Left ventricle myocardium inferior (tissue), 1 donor: ENCODE data around the gene ST6GALNAC5. TPM values are rescaled to one million over a fixed set of nuclear protein-coding genes. Genes with fewer than 3 reads are reported as not detected.

Source experiments
- DNase-seq: peaks from one replicate; pipeline ENCODE4 v3.0.0-alpha.2; 2020
- H3K27ac ChIP-seq: fragments of 200-600 bp; replicated peaks from 2 replicates; pipeline ENCODE4 v1.8.0; 2021
- H3K27me3 ChIP-seq: fragments of 200-600 bp; 2 replicates; pipeline ENCODE4 v1.8.0; 2021; ENCODE audit warnings: low read depth
- H3K36me3 ChIP-seq: fragments of 200-600 bp; 2 replicates; pipeline ENCODE4 v1.8.0; 2021
- H3K4me1 ChIP-seq: fragments of 200-600 bp; 2 replicates; pipeline ENCODE4 v1.8.0; 2021
- H3K4me3 ChIP-seq: fragments of 200-600 bp; 2 replicates; pipeline ENCODE4 v1.8.0; 2021; ENCODE audit warnings: mild to moderate bottlenecking, moderate library complexity
- H3K9me3 ChIP-seq: fragments of 200-600 bp; replicated peaks from 2 replicates; pipeline ENCODE4 v1.8.0; 2021
- intact Hi-C: fragments of 100-400 bp; cut with micrococcal nuclease; formaldehyde crosslinking; loops from one replicate; pipeline ENCODE4 v1.11.0; 2022
- total RNA-seq: library from RNA; stranded (reverse); fragmentation: NEBNext Ultra II Directional; extraction: Animal tissue kit (Norgen Biotek cat#: 25700); gene quantifications from one replicate; pipeline ENCODE4 v1.2.1, GENCODE V29; 2021
- TF ChIP-seq, protein P1 (sequence below): fragments of 200-600 bp; IDR thresholded peaks from 2 replicates; pipeline ENCODE4 v1.8.0; 2021; ENCODE audit warnings: antibody characterized with exemption, mild to moderate bottlenecking, borderline replicate concordance
- donor health status: DM: no; HTN: yes; CAD: no; lungs with severe emphysema.

ST6GALNAC5 gene
- total RNA-seq, 1 donor from 2014 or later, result 0.41 TPM

DNA sequence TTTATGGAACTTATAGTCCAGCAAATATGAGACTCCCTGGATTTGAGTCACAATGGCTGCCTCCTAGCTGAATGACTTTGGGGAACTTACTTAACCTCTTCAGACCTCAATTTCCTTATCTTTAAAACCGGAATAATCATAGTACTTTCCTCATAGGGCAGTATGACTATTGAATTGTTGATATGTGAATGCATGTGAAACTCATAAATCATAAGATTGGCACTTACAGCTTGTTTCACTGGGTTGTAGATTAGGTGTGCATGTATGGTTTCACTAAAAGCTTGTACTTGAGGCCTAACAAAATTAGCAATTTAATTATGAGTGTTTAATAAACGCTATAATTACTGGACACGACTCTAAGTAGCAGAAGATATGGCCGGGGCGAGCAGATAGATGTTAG is 72.5 kb downstream of the ST6GALNAC5 start:
- no peaks in the 10 kb centered on the region for H3K4me1 ChIP-seq
- DNase-seq, result no peak
- peaks cover 6% of the 10 kb centered on the region for H3K27me3 ChIP-seq
- TF ChIP-seq, protein P1, sequence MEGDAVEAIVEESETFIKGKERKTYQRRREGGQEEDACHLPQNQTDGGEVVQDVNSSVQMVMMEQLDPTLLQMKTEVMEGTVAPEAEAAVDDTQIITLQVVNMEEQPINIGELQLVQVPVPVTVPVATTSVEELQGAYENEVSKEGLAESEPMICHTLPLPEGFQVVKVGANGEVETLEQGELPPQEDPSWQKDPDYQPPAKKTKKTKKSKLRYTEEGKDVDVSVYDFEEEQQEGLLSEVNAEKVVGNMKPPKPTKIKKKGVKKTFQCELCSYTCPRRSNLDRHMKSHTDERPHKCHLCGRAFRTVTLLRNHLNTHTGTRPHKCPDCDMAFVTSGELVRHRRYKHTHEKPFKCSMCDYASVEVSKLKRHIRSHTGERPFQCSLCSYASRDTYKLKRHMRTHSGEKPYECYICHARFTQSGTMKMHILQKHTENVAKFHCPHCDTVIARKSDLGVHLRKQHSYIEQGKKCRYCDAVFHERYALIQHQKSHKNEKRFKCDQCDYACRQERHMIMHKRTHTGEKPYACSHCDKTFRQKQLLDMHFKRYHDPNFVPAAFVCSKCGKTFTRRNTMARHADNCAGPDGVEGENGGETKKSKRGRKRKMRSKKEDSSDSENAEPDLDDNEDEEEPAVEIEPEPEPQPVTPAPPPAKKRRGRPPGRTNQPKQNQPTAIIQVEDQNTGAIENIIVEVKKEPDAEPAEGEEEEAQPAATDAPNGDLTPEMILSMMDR, result no peak
- H3K36me3 ChIP-seq, result no peaks in the 10 kb centered on the region
- H3K4me3 ChIP-seq, result no peak overlapping the region
- intact Hi-C loops, result no loop called here
- no peak overlapping the region for H3K27ac ChIP-seq
- H3K9me3 ChIP-seq, result no peaks in the 10 kb centered on the region

DNA sequence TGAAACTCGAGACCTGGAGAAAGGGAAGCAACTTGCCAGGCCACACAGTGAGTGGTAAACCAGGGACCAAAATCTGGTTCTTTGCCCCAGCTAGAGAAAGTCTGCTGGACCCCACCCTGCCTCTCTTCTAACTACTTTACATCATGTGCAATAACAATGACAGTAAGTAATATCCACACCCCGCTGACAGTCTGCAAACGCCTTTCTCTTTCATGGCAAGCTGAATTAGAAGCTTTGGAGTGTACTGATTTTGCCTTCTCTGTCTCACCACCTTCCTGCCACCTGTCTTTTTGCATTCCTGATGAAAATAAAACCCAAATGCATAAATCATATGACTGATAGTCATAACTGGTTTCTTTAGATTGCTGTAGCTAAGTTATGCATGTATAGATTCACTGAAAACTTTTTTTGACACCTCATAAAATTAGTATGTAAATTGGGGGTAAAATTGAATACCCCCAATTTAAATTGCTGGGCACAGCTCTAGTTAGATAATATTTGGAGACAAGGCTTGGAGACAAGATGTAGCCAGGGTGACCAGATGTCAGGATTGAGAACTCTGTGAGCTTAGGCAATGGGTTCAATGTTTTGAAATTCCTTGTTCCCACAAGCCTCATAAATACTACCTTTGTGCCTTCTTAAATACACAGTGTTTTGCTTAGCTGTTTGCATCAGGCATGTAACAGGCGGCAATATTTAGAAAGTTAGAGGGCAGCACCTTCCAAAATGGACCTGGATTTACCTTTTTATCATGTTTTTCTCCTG is 73.5 kb downstream of the ST6GALNAC5 start:
- intact Hi-C loops, result no loop called here
- DNase-seq, result no peak

DNA sequence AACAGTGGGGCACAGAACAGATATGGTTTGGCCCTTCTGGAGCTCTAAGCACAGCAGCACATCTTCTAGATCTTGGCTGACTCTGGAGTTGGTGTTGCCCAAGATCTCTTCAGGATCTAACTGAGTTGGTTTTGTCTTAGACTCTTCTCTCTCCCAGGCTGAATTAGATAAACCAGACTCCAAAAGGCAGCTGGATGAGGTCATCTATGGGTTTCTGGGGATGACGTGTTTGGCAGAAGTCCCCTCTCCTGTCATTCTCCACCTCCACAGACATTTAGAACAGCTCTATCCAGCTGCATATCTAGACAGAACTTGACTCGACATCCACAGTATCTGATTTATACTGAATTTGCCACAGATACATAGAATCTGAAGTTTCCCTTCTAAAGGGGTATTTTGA is 75.3 kb downstream of the ST6GALNAC5 start:
- H3K9me3 ChIP-seq, result no peaks in the 10 kb centered on the region
- no peak for DNase-seq
- H3K4me3 ChIP-seq, result no peak overlapping the region
- no peaks in the 10 kb centered on the region for H3K4me1 ChIP-seq
- TF ChIP-seq, protein P1, result no peak
- intact Hi-C loops, result no loop called here
- H3K36me3 ChIP-seq, result no peaks in the 10 kb centered on the region
- H3K27ac ChIP-seq, result no peak overlapping the region
- no peaks in the 10 kb centered on the region for H3K27me3 ChIP-seq

More for the DNA sequence above, 73.5 kb downstream of the ST6GALNAC5 start:
- no peaks in the 10 kb centered on the region for H3K9me3 ChIP-seq
- TF ChIP-seq, protein P1, result no peak
- H3K27me3 ChIP-seq, result peaks cover 4% of the 10 kb centered on the region
- no peak overlapping the region for H3K4me3 ChIP-seq
- no peaks in the 10 kb centered on the region for H3K36me3 ChIP-seq
- H3K27ac ChIP-seq, result no peak overlapping the region
- H3K4me1 ChIP-seq, result no peaks in the 10 kb centered on the region

DNA sequence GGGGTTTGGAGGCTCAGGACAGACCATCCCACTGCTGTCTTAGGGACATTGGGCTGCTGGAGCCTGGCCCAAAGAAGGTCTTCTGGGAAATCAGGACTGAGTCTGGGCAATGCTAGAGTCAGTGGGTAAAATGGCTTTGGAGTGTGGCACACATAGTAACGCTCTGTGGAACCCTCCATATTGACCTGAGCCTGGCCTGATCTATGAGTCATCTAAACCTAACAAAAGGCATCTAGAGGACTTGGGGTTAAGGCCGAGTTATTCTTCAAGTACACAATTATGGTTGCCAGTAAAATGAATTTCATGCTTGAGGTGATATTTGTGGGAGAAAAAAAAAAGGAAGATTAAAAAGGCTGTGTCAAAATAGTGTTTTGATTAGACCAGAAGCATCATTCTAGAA is 77.7 kb downstream of the ST6GALNAC5 start:
- H3K9me3 ChIP-seq, result no peaks in the 10 kb centered on the region
- H3K4me1 ChIP-seq, result no peaks in the 10 kb centered on the region
- no peak overlapping the region for H3K4me3 ChIP-seq
- no peaks in the 10 kb centered on the region for H3K27me3 ChIP-seq
- H3K27ac ChIP-seq, result no peak overlapping the region
- TF ChIP-seq, protein P1, result no peak
- no peaks in the 10 kb centered on the region for H3K36me3 ChIP-seq
- intact Hi-C loops, result no loop called here
- DNase-seq, result no peak

- no peak overlapping the region for H3K27ac ChIP-seq
- intact Hi-C loops, result no loop called here
- no peaks in the 10 kb centered on the region for H3K4me1 ChIP-seq
- no peaks in the 10 kb centered on the region for H3K9me3 ChIP-seq
- no peak for DNase-seq
- no peak overlapping the region for H3K4me3 ChIP-seq
- TF ChIP-seq, protein P1, result no peak
- no peaks in the 10 kb centered on the region for H3K36me3 ChIP-seq
- H3K27me3 ChIP-seq, result no peaks in the 10 kb centered on the region
Measured at GRCh38 chr1:76948846-76949245, 81.6 kb downstream of the ST6GALNAC5 start.
